A549 (cell line): Measurements from ENCODE around the gene BBS9. TPM values are rescaled to one million over a fixed set of nuclear protein-coding genes. Genes with fewer than 3 reads are reported as not detected.

ENCODE experiments used
- ATAC-seq, 2 experiments: fragments of 200-7000 bp in 1 of 2; fragments of >200 bp in 1 of 2; cut with Nextera tagmentation in 1 of 2; cut with Tn5 transposase in 1 of 2; 3 replicates each; pipeline versions ENCODE4 v1.8.0 to v1.9.1; 2018 to 2020; ENCODE audit warnings: mild to moderate bottlenecking in 1 of 2, moderate library complexity in 1 of 2
- CTCF ChIA-PET: fragments of 300-600 bp; sonication (Branson Sonifier 250); formaldehyde crosslinking; extraction: SDS; loops from one replicate; lab custom pipeline; 2021; ENCODE audit warnings: antibody characterized with exemption, inconsistent platforms; lab: Yijun Ruan, JAX
- POLR2A ChIA-PET: fragments of 350-600 bp; formaldehyde crosslinking; extraction: SDS; loops from one replicate; lab custom pipeline; 2021; ENCODE audit warnings: antibody characterized with exemption, inconsistent platforms; lab: Yijun Ruan, JAX
- DNase-seq, 2 experiments: peaks; one replicate each; pipeline versions ENCODE4 v3.0.0 to v3.0.0-alpha.2; 2011 to 2016; ENCODE audit warnings: low read depth in 1 of 2, low spot score in 1 of 2
- FAIRE-seq: peaks from 2 replicates; lab custom pipeline; 2011; peaks lifted over from hg19 to GRCh38; lab: Jason Lieb, UNC
- H3K27ac ChIP-seq, 2 experiments: fragments of >200 bp; sonication (Bioruptor Twin); formaldehyde crosslinking; 3 replicates each; pipeline ENCODE4 v1.5.1; 2016 to 2017
- H3K4me1 ChIP-seq: fragments of >200 bp; sonication (Bioruptor Twin); formaldehyde crosslinking; 3 replicates; pipeline ENCODE4 v1.6.1; 2016
- H3K4me2 ChIP-seq: fragments of >200 bp; sonication (Bioruptor Twin); formaldehyde crosslinking; 3 replicates; pipeline ENCODE4 v1.6.1; 2016
- H3K4me3 ChIP-seq: fragments of >200 bp; sonication (Bioruptor Twin); formaldehyde crosslinking; 3 replicates; pipeline ENCODE4 v1.5.1; 2016
- H3K9me3 ChIP-seq: fragments of >200 bp; sonication (Bioruptor Twin); formaldehyde crosslinking; 3 replicates; pipeline ENCODE4 v1.6.1; 2016
- BHLHE40 ChIP-seq: IDR thresholded peaks from 2 replicates; pipeline ENCODE4 v1.6.1; 2012; ENCODE audit warnings: low read depth, low read length, inconsistent platforms
- CEBPB ChIP-seq, 2 experiments: fragments of >200 bp in 1 of 2; sonication (Bioruptor Twin) in 1 of 2; formaldehyde crosslinking in 1 of 2; IDR thresholded peaks; 2 replicates each; pipeline ENCODE4 v1.6.1; 2012 to 2016
- FOSL2 ChIP-seq, 2 experiments: fragments of 450-650 bp in 1 of 2; fragments of >200 bp in 1 of 2; sonication (Bioruptor Twin) in 1 of 2; formaldehyde crosslinking; IDR thresholded peaks; 2 replicates each; pipeline versions ENCODE4 v1.5.0 to v1.6.1; 2016 to 2020; ENCODE audit warnings: mild to moderate bottlenecking in 1 of 2, moderate library complexity in 1 of 2
- FOXS1 ChIP-seq: fragments of 250-450 bp; sonication (Bioruptor Pico); IDR thresholded peaks from 2 replicates; pipeline ENCODE4 v1.5.0; 2020; ENCODE audit warnings: mild to moderate bottlenecking, moderate library complexity
- HOXA7 ChIP-seq: fragments of 250-450 bp; sonication (Bioruptor Pico); IDR thresholded peaks from 2 replicates; pipeline ENCODE4 v1.5.0; 2020; ENCODE audit warnings: mild to moderate bottlenecking, moderate library complexity
- MAFK ChIP-seq: fragments of 450-650 bp; IDR thresholded peaks from 2 replicates; pipeline ENCODE4 v1.6.1; 2014; ENCODE audit not compliant: partially characterized antibody
- WGBS: methylation state at CpG from one replicate; pipeline ENCODE4 v1.1.6; 2017; ENCODE audit errors: missing lambda C conversion rate; 5-methylcytosine and 5-hydroxymethylcytosine counted together
- polyA plus RNA-seq, 4 experiments: library from polyadenylated mRNA; depleted of rRNA in 3 of 4; stranded (reverse); fragments of >200 nt; fragmentation: RNase III in 1 of 4; extraction: RNeasy Plus Mini Kit Qiagen cat#74134 plus additional on column Dnase treatment in 1 of 4; gene quantifications; 2 replicates in 3 of 4; 3 replicates in 1 of 4; pipeline ENCODE4 v1.2.3, GENCODE V29; 2011 to 2017
- TF ChIP-seq, protein P1 (sequence below): fragments of 150-350 bp; IDR thresholded peaks from 2 replicates; pipeline ENCODE4 v1.6.1; 2014; ENCODE audit warnings: low read depth, mild to moderate bottlenecking, low read length
- TF ChIP-seq, protein P2 (sequence below): IDR thresholded peaks from 2 replicates; pipeline ENCODE4 v1.6.1; 2012
- TF ChIP-seq, protein P3 (sequence below): fragments of 250-450 bp; sonication (Bioruptor Pico); IDR thresholded peaks from 2 replicates; pipeline ENCODE4 v1.5.0; 2021; ENCODE audit warnings: mild to moderate bottlenecking, moderate library complexity, borderline replicate concordance

The BBS9 gene
- polyA plus RNA-seq, 2 of the 4 experiments (the other 2 are of a cell fraction): 8.3 to 9.1 TPM

DNA sequence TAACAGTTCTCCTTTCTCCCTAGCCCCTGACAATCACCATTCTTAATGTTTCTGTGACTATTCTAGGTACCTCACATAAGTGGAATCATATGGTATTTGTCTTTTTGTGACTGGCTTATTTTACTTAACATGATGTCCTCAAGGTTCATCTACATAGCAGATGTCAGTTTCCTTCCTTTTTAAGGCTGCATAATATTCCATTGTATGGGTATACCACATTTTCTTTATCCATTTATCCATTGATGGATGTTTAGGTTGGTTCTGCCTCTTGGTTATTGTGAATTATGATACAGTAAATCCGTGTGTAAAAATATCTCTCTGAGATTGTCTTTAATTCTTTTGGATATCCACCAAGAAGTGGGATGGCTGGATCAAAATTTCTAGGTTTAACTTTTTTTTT is 13.2 kb downstream of the BBS9 start:
- no peak for FAIRE-seq
- no peak for ATAC-seq
- TF ChIP-seq FOXS1 (CRISPR knock-in tag) (no peak), FOSL2 (IDR thresholded peaks at IDR 0.05) (no peak), FOSL2 (CRISPR knock-in tag; IDR thresholded peaks at IDR 0.05) (no peak), HOXA7 (no peak)
- TF ChIP-seq, protein P1, sequence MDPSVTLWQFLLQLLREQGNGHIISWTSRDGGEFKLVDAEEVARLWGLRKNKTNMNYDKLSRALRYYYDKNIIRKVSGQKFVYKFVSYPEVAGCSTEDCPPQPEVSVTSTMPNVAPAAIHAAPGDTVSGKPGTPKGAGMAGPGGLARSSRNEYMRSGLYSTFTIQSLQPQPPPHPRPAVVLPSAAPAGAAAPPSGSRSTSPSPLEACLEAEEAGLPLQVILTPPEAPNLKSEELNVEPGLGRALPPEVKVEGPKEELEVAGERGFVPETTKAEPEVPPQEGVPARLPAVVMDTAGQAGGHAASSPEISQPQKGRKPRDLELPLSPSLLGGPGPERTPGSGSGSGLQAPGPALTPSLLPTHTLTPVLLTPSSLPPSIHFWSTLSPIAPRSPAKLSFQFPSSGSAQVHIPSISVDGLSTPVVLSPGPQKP: no peak
- DNase-seq: no peak
- Histone ChIP-seq H3K27ac (no peak overlapping the region), H3K9me3 (peaks cover 7% of the 10 kb centered on the region; the same call in 1 of the 3 replicates), H3K4me2 (no peak overlapping the region), H3K4me3 (no peak overlapping the region), H3K4me1 (no peaks in the 10 kb centered on the region)
- ChIA-PET POLR2A (no interaction called here), CTCF (no interaction called here)
- WGBS: 6% methylated on average over 1 of the region's 1 CpG

DNA sequence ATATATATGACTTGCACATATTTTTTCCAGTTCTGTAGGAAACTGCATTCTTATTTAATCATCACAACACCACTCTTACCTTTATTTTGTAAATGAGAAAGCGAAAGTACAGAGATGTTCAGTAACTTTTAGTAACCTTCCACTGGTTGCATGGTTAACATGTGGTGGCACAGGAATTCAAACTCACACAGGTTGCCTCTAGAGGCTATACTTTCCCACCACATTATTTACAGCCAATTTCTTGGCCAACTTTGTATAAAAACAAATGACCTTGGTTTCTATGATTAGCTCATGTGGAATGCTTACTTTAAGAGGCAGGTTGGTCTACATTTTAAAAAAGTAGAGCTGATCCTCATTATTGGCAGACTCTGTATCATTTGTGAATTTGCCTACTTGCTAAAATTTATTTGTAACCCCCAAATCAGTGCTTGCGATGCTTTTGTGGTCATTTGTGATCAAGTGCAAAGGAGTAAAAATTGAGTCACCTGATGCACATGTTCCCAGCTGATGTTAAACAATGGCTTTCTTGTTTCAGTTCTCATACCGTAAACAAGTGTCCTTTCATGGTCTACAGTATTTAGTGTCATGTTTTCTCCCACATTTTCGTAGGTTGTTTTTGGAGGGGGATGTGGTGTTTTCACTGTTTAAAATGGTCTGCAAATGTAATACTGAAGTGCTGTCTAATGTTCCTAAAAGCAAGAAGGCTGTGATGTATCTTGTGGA is 14.8 kb downstream of the BBS9 start:
- Histone ChIP-seq H3K4me1 (no peaks in the 10 kb centered on the region), H3K4me3 (no peak overlapping the region), H3K4me2 (no peak overlapping the region), H3K27ac (no peak overlapping the region), H3K9me3 (peaks cover 7% of the 10 kb centered on the region; the same call in 1 of the 3 replicates)
- FAIRE-seq: no peak
- POLR2A ChIA-PET: no interaction called here
- CTCF ChIA-PET: no interaction called here
- ATAC-seq: no peak
- no peak for TF ChIP-seq CEBPB (IDR thresholded peaks at IDR 0.05)
- TF ChIP-seq, protein P2, sequence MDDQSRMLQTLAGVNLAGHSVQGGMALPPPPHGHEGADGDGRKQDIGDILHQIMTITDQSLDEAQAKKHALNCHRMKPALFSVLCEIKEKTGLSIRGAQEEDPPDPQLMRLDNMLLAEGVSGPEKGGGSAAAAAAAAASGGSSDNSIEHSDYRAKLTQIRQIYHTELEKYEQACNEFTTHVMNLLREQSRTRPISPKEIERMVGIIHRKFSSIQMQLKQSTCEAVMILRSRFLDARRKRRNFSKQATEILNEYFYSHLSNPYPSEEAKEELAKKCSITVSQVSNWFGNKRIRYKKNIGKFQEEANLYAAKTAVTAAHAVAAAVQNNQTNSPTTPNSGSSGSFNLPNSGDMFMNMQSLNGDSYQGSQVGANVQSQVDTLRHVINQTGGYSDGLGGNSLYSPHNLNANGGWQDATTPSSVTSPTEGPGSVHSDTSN: no peak
- no peak for DNase-seq
- 59% methylated on average over 4 of the region's 4 CpGs for WGBS

DNA sequence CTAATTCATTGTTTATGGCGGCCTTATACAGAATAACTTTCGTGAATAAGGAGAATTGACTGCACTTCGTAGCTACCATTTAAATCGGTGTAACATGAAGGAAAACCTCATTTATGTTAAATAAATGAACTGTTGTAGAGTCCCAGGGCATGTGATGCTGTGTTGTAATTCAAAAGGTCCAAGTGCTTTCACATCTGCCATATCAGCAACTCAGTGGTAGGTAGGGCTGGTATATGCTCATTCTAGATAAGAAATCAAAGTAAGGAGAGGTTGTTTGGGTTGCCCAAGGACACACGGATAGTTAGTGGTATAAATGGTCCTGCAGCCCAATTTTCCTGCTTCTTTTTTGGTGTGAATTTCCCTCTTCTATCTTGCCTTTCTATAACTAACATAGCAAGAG is 15.8 kb downstream of the BBS9 start:
- Histone ChIP-seq H3K4me1 (no peaks in the 10 kb centered on the region), H3K9me3 (peaks cover 7% of the 10 kb centered on the region; the same call in 1 of the 3 replicates), H3K4me3 (no peak overlapping the region), H3K4me2 (no peak overlapping the region), H3K27ac (no peak overlapping the region)
- WGBS: 59% methylated on average over 5 of the region's 5 CpGs
- TF ChIP-seq, protein P3, sequence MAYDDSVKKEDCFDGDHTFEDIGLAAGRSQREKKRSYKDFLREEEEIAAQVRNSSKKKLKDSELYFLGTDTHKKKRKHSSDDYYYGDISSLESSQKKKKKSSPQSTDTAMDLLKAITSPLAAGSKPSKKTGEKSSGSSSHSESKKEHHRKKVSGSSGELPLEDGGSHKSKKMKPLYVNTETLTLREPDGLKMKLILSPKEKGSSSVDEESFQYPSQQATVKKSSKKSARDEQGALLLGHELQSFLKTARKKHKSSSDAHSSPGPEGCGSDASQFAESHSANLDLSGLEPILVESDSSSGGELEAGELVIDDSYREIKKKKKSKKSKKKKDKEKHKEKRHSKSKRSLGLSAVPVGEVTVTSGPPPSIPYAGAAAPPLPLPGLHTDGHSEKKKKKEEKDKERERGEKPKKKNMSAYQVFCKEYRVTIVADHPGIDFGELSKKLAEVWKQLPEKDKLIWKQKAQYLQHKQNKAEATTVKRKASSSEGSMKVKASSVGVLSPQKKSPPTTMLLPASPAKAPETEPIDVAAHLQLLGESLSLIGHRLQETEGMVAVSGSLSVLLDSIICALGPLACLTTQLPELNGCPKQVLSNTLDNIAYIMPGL (CRISPR knock-in tag): no peak
- TF ChIP-seq, protein P1: no peak
- no peak for DNase-seq
- POLR2A ChIA-PET: no interaction called here
- CTCF ChIA-PET: no interaction called here
- FAIRE-seq: no peak
- ATAC-seq: no peak

DNA sequence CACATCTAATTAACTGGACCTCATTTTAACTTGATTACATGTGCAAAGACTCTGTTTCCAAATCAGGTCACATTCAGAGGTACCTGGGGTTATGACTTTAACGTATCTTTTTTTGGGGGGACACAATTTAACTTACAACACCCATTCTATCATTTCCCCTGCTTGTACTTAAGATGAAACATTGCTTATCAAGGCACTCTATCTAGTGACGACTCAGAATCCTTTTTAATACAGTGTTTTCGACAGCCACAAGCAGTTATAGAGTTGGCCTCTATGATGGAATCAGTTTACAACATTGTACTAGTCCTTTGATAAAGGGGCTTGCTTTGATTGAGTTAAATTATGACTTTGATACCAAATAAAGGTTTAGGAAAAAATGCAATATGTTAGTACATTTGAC is 22.7 kb downstream of the BBS9 start:
- no peak overlapping the region for H3K27ac ChIP-seq
- no peak for DNase-seq
- CTCF ChIA-PET: no interaction called here
- H3K9me3 ChIP-seq: no peaks in the 10 kb centered on the region
- H3K4me3 ChIP-seq: no peak overlapping the region
- TF ChIP-seq BHLHE40 (no peak), MAFK (no peak), FOXS1 (CRISPR knock-in tag) (no peak)
- POLR2A ChIA-PET: no interaction called here
- ATAC-seq: no peak
- no peak overlapping the region for H3K4me2 ChIP-seq
- no peak for FAIRE-seq
- 53% methylated on average over 3 of the region's 3 CpGs for WGBS
- no peaks in the 10 kb centered on the region for H3K4me1 ChIP-seq
